BLaER1 treated with 17β-estradiol and CSF1 and Interleukin-3, amounts not matched to agents 10 nM and 100 nM (cell line): ENCODE results near the gene NOXA1.
"Not testable (repeated sequence)": the region's sequence is repeated elsewhere in the genome, so short reads cannot be mapped to it uniquely, and the experiment has no call there.

Source experiments
- H3K27ac ChIP-seq, 11 experiments: shearing (Covaris generic); formaldehyde crosslinking; 2 replicates each; pipeline ENCODE4 v1.8.1; 2022
- H3K27me3 ChIP-seq, 11 experiments: shearing (Covaris generic); formaldehyde crosslinking; 2 replicates each; pipeline ENCODE4 v1.8.1; 2022
- H3K36me3 ChIP-seq, 11 experiments: shearing (Covaris generic); formaldehyde crosslinking; 2 replicates each; pipeline ENCODE4 v1.8.1; 2022
- H3K4me1 ChIP-seq, 10 experiments: shearing (Covaris generic); formaldehyde crosslinking; 2 replicates each; pipeline ENCODE4 v1.8.1; 2022
- H3K4me2 ChIP-seq, 11 experiments: shearing (Covaris generic); formaldehyde crosslinking; 2 replicates each; pipeline ENCODE4 v1.8.1; 2022
- H3K4me3 ChIP-seq, 10 experiments: shearing (Covaris generic); formaldehyde crosslinking; 2 replicates each; pipeline ENCODE4 v1.8.1; 2022
- H3K9ac ChIP-seq, 11 experiments: shearing (Covaris generic); formaldehyde crosslinking; 2 replicates each; pipeline ENCODE4 v1.8.1; 2022
- H3K9me3 ChIP-seq, 11 experiments: shearing (Covaris generic); formaldehyde crosslinking; replicated peaks in 1 of 11; 2 replicates each; pipeline ENCODE4 v1.8.1; 2022
- H4K20me1 ChIP-seq, 11 experiments: shearing (Covaris generic); formaldehyde crosslinking; 2 replicates each; pipeline ENCODE4 v1.8.1; 2022
- Cebpa-rat ChIP-seq, 11 experiments: shearing (Covaris generic); IDR thresholded peaks; 2 replicates each; pipeline ENCODE4 v1.8.1; 2022

NOXA1 gene

DNA sequence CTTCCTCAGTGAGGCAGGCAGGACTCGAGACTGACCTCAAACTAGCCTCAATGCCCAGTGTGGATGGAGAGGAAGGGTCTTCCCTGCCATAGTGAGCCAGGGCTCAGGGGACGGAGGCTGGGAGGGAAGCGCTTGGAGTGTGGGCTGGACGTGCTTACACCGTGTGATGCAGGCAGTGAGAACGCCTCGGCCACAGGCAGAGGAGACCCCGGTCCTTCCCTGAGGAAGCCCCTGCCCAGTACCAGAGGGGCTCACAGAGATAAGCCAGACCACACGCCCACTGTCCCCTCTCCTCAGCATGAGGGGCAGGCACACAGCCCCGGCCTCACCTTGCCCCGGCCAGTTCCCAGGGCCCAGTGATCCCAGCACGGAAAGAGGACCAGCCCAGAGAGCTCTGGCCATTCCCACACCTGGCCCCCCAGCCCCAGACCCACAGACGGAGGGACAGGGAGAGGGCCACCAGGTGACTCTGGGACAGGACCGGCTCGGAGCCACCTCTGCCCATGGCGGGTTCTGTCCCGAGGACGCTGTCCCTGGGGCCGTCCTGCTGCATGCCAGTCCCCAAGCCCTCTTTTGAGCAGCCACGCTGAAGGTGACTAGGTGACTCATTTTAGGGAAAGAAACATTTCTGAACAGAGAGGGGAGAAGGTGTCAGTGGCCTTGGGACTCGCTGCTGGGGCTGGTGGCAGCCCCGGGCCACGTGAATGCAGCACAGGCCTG lies 42.0 kb downstream of the NOXA1 start:
- Histone ChIP-seq H3K4me2 (no peak overlapping the region), H3K9me3 (0 out of 22 replicates have a peak, but pooled peaks cover 0 to 5% (median 0%) of the 10 kb centered on the region in 11 experiments), H3K4me3 (no peak overlapping the region), H3K36me3 (no peaks in the 10 kb centered on the region), H3K9ac (no peak overlapping the region), H3K27me3 (peaks cover 0 to 14% (median 12%) of the 10 kb centered on the region in 11 experiments; a peak in 14 of 22 replicates), H3K27ac (no peak overlapping the region), H4K20me1 (peaks cover 0 to 15% (median 0%) of the 10 kb centered on the region in 11 experiments; a peak in 1 of 22 replicates), H3K4me1 (peaks cover 13 to 55% (median 39%) of the 10 kb centered on the region in 10 experiments)
- TF ChIP-seq Cebpa-rat (IDR thresholded peaks at IDR 0.05): no peak

DNA sequence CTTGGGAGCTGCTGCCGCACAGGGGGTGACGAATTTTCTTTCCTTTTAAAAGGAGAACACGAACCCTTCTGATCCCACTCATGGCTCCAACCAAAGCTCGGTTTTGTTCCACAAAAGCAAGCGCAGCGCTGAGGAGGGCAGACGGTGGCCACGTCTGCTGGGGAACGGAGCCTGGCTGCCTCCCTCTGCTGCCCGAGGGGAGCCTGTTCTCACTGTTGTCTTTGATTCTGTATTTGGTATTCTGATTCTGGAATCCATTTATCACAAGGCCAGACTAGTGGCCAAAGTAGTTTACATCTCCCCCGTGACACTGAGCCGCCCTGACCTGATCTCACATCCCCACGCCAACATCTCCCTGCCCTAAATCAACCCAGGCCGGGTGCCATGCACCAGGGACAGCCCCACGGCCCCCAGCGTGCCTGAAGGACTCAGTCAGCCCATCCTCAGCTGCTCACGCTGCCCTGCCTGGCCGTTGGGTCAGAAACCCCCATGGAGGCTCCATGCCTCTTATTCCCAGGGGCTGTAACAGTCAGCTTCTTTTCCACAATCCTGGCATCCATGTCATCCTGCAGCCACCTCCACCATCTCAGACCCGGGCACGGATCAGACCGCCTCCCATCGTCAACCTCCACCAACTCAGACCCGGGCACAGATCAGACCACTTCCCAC lies 42.7 kb downstream of the NOXA1 start:
- H3K4me1 ChIP-seq: peaks cover 20 to 55% (median 39%) of the 10 kb centered on the region in 10 experiments
- no peak overlapping the region for H3K27ac ChIP-seq
- no peak for TF ChIP-seq Cebpa-rat (IDR thresholded peaks at IDR 0.05)
- H3K27me3 ChIP-seq: peaks cover 0 to 14% (median 12%) of the 10 kb centered on the region in 11 experiments; a peak in 14 of 22 replicates
- H3K36me3 ChIP-seq: no peaks in the 10 kb centered on the region
- peaks cover 0 to 15% (median 0%) of the 10 kb centered on the region in 11 experiments; a peak in 1 of 22 replicates for H4K20me1 ChIP-seq
- H3K4me3 ChIP-seq: no peak overlapping the region
- 0 out of 22 replicates have a peak, but pooled peaks cover 0 to 5% (median 0%) of the 10 kb centered on the region in 11 experiments for H3K9me3 ChIP-seq
- no peak overlapping the region for H3K4me2 ChIP-seq
- H3K9ac ChIP-seq: no peak overlapping the region

DNA sequence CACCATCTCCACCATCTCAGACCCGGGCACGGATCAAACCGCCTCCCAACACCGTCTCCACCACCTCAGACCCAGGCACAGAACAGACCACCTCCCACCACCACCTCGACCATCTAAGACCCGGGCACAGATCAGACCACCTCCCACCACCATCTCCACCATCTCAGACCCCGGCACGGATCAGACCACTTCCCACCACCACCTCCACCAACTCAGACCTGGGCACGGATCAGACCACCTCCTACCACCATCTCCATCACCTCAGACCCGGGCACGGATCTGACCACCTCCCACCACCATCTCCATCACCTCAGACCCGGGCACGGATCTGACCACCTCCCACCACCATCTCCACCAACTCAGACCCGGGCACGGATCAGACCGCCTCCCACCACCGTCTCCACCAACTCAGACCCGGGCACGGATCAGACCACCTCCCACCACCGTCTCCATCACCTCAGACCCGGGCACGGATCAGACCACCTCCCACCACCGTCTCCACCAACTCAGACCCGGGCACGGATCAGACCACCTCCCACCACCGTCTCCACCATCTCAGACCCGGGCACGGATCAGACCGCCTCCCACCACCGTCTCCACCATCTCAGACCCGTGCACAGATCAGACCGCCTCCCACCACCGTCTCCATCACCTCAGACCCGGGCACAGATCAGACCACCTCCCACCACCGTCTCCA lies 43.3 kb downstream of the NOXA1 start:
- Histone ChIP-seq H4K20me1 (peaks cover 0 to 15% (median 0%) of the 10 kb centered on the region in 11 experiments; a peak in 1 of 22 replicates), H3K27me3 (peaks cover 0 to 14% (median 12%) of the 10 kb centered on the region in 11 experiments; a peak in 14 of 22 replicates), H3K4me1 (peaks cover 22 to 55% (median 39%) of the 10 kb centered on the region in 10 experiments)
- H3K27ac ChIP-seq, H3K9me3 ChIP-seq, H3K4me3 ChIP-seq, H3K36me3 ChIP-seq, H3K4me2 ChIP-seq, H3K9ac ChIP-seq: not testable (repeated sequence)

DNA sequence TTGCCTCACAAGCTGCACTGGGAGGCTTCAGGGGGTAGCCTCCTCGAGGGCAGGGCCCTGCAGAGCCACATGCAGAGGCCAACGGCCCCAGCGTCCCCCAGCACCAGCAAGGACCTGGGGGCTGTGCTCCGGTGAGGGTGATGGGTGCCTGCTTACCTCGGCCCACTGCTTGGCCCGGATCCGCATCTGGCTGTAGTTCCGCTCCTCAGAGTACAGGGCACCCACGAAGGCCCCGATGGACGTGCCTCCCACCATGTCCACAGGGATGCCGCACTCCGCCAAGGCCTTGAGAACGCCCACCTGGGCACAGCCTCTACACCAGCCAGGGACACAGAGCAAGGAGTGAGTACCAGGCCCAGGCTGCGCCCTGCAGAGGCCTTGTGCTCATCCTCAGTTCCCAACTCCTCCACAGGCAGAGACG lies 44.0 kb downstream of the NOXA1 start:
- Histone ChIP-seq H3K9me3 (peaks cover 0 to 6% (median 5%) of the 10 kb centered on the region in 11 experiments; a peak in 14 of 22 replicates), H4K20me1 (peaks cover 0 to 14% (median 0%) of the 10 kb centered on the region in 11 experiments; a peak in 1 of 22 replicates), H3K4me3 (no peak overlapping the region), H3K27me3 (peaks cover 0 to 8% (median 7%) of the 10 kb centered on the region in 11 experiments; a peak in 14 of 22 replicates), H3K4me1 (peaks cover 16 to 53% (median 37%) of the 10 kb centered on the region in 10 experiments), H3K9ac (no peak overlapping the region), H3K36me3 (no peaks in the 10 kb centered on the region), H3K27ac (no peak overlapping the region), H3K4me2 (no peak overlapping the region)
- no peak for TF ChIP-seq Cebpa-rat (IDR thresholded peaks at IDR 0.05)

DNA sequence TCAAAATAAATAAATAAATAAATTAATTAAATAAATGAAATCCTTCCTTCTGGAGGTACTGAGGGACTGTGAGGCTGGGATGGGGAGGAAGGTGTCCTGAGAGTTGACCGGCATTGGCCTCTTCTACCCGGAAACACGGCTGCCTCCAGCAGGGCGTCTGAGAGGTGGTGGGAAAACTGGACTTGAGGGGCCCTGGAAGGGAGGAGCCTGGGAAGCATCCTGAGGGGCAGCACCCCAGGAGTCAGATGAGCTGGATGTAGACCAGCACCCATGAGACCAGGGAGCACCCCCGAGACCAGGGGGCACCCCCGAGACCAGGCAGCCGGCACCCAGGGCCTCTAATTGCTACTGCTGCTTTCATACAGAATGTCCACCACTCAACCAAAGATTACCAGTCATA lies 44.7 kb downstream of the NOXA1 start:
- H3K4me1 ChIP-seq: peaks cover 12 to 46% (median 30%) of the 10 kb centered on the region in 10 experiments
- TF ChIP-seq Cebpa-rat (IDR thresholded peaks at IDR 0.05): no peak
- peaks cover 0 to 3% (median 0%) of the 10 kb centered on the region in 11 experiments; a peak in 2 of 22 replicates for H3K36me3 ChIP-seq
- H3K9me3 ChIP-seq: peaks cover 4 to 13% (median 12%) of the 10 kb centered on the region in 11 experiments; a peak in 21 of 22 replicates
- no peak overlapping the region for H3K27ac ChIP-seq
- H3K27me3 ChIP-seq: peaks cover 0 to under 1% (median 0%) of the 10 kb centered on the region in 11 experiments; a peak in 3 of 22 replicates
- H3K4me2 ChIP-seq: peak overlapping the region in 2 of 11 experiments; percentile 18 to 32; a peak in 2 of 22 replicates
- no peak overlapping the region for H3K9ac ChIP-seq
- H4K20me1 ChIP-seq: peaks cover 0 to 7% (median 0%) of the 10 kb centered on the region in 11 experiments; a peak in 1 of 22 replicates
- H3K4me3 ChIP-seq: no peak overlapping the region

DNA sequence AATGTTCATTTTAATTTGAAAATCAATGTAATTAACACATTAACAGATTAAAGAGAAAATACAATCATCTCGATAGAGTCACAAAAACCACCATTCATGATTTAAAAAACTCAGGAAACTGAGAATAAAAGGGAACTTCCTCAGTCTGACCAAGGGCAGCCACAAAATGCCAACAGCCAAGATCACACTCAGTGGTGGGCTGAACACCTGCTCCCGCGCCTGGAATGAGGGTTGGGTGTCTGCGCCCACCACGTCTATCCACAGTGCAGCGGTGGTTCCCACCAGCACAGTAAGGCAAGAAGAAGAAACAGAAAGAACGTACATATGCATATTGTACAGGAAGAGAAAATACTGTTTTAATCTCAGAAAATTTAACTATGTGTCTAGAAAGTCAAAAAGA lies 47.6 kb downstream of the NOXA1 start:
- H4K20me1 ChIP-seq: no peaks in the 10 kb centered on the region; a peak in 1 of 22 replicates
- H3K36me3 ChIP-seq: peaks cover 0 to 25% (median 8%) of the 10 kb centered on the region in 11 experiments; a peak in 11 of 22 replicates
- no peaks in the 10 kb centered on the region for H3K27me3 ChIP-seq
- peaks cover 12 to 41% (median 29%) of the 10 kb centered on the region in 10 experiments for H3K4me1 ChIP-seq
- peaks cover 33 to 42% (median 40%) of the 10 kb centered on the region in 11 experiments for H3K9me3 ChIP-seq
- no peak overlapping the region for H3K4me3 ChIP-seq
- no peak overlapping the region for H3K9ac ChIP-seq
- no peak overlapping the region for H3K27ac ChIP-seq
- peak overlapping the region; percentile 38 to 76 (median 65) for H3K4me2 ChIP-seq
- no peak for TF ChIP-seq Cebpa-rat (IDR thresholded peaks at IDR 0.05)

DNA sequence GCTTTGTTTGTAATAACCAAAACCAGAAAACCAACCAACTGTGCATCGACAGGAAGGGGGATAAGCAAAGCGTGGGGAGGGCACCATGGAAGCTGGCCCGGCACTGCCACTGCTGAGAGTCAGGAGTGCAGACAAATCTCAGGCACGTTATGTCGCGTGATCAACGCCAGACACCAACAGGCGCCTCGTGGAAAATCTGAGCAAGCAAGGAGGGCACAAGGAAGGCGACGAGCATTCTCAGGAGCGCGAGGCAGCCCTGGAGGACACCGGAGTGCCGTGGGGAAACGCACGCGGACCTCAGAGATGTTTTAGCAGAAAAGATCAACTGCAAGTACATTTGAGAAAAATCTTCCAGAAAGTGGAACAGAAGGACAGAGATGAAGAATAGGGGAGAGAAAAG lies 51.1 kb downstream of the NOXA1 start:
- Histone ChIP-seq H4K20me1 (no peaks in the 10 kb centered on the region), H3K27me3 (no peaks in the 10 kb centered on the region), H3K9me3 (peaks cover 47 to 61% (median 57%) of the 10 kb centered on the region in 11 experiments), H3K36me3 (peaks cover 0 to 30% (median 12%) of the 10 kb centered on the region in 11 experiments; a peak in 14 of 22 replicates), H3K4me1 (peaks cover 12 to 34% (median 26%) of the 10 kb centered on the region in 10 experiments), H3K9ac (no peak overlapping the region), H3K27ac (no peak overlapping the region), H3K4me3 (no peak overlapping the region), H3K4me2 (no peak overlapping the region)
- TF ChIP-seq Cebpa-rat (IDR thresholded peaks at IDR 0.05): no peak

DNA sequence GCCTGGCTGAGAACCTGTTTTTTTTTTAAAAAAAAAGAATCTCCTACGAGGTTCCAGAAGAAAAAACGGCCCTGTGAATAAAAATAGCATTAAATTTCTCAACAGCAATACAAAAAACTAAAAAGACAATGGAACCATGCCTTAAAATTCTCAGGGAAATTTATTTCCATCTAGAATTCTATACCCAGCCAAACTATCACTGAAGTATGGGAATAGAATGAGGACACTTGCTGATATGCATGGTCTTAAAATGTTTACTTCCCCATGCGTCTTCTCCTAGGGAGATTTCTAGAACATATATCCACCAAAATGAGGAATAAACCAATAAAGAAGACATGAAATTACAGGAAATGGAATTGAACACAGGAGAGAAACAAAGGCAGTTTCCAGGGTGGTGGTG lies 52.5 kb downstream of the NOXA1 start:
- Histone ChIP-seq H4K20me1 (no peaks in the 10 kb centered on the region), H3K27me3 (no peaks in the 10 kb centered on the region), H3K36me3 (peaks cover 0 to 30% (median 12%) of the 10 kb centered on the region in 11 experiments; a peak in 14 of 22 replicates), H3K27ac (no peak overlapping the region), H3K9me3 (peaks cover 47 to 61% (median 57%) of the 10 kb centered on the region in 11 experiments), H3K9ac (no peak overlapping the region), H3K4me1 (peaks cover 7 to 20% (median 14%) of the 10 kb centered on the region in 10 experiments), H3K4me3 (no peak overlapping the region), H3K4me2 (no peak overlapping the region)
- no peak for TF ChIP-seq Cebpa-rat (IDR thresholded peaks at IDR 0.05)
